ENCODE data around the gene IGSF11. TPM values are rescaled to one million over a fixed set of nuclear protein-coding genes. Genes with fewer than 3 reads are reported as not detected.
A peak's percentile ranks its signal among the peaks of the same experiment; 100 is the strongest.
"Not testable (repeated sequence)": the region's sequence is repeated elsewhere in the genome, so short reads cannot be mapped to it uniquely, and the experiment has no call there.

Gene IGSF11, protein sequence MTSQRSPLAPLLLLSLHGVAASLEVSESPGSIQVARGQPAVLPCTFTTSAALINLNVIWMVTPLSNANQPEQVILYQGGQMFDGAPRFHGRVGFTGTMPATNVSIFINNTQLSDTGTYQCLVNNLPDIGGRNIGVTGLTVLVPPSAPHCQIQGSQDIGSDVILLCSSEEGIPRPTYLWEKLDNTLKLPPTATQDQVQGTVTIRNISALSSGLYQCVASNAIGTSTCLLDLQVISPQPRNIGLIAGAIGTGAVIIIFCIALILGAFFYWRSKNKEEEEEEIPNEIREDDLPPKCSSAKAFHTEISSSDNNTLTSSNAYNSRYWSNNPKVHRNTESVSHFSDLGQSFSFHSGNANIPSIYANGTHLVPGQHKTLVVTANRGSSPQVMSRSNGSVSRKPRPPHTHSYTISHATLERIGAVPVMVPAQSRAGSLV
- total RNA-seq: not detected in 2 replicates
- long read RNA-seq: 0 reads

DNA sequence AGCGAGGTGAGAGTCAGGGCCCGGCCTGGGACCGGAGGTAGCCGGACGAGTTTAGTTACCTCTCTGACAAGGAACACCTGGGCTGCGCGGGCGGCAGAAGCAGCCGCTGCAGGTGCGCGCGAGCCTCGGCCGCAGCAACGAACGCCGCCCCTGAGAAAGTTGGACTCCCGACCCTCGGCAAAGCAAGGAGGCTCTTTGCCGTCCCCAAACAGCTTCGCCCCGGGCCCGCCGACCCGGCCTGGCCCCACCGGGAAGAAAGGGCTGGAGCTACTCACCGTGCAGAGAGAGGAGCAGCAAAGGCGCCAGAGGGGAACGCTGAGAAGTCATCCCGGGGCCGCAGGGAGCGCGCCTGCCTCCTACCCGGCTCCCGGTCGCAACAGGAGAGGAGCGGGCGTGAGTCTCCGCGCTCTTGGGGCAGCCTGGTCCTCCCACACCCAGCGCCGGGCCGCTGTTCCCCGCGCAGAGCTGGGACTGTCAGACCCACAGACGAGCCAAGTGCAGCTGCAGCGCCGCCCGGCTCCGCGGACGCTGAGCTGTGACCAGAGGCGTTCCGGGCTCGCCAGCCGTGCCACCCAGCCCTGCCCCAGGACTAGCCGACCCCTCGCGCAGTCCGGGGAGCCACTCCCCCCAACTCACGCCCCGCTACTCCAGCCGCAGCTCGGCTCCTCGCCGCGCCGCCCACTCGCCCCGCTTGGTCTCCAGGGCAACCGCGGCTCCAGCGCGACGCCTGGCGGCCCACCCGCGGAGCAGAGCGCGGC is at the start of gene IGSF11:
Gene IGSF11, minus strand, starts transcription at position 591 of the 758 bp plus-strand sequence. Its CDS starts 264 bp downstream, at position 327.
- TF ChIP-seq, protein P1, sequence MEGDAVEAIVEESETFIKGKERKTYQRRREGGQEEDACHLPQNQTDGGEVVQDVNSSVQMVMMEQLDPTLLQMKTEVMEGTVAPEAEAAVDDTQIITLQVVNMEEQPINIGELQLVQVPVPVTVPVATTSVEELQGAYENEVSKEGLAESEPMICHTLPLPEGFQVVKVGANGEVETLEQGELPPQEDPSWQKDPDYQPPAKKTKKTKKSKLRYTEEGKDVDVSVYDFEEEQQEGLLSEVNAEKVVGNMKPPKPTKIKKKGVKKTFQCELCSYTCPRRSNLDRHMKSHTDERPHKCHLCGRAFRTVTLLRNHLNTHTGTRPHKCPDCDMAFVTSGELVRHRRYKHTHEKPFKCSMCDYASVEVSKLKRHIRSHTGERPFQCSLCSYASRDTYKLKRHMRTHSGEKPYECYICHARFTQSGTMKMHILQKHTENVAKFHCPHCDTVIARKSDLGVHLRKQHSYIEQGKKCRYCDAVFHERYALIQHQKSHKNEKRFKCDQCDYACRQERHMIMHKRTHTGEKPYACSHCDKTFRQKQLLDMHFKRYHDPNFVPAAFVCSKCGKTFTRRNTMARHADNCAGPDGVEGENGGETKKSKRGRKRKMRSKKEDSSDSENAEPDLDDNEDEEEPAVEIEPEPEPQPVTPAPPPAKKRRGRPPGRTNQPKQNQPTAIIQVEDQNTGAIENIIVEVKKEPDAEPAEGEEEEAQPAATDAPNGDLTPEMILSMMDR (IDR thresholded peaks at IDR 0.05): peak; percentile 51
- Mint-ChIP-seq H3K27ac (ENCODE audit: unreplicated experiment) (no peak within 1 kb of the TSS), H3K36me3 (ENCODE audit: unreplicated experiment) (no peaks in the 10 kb centered on the region), H3K4me3 (ENCODE audit: unreplicated experiment) (peak within 1 kb of the TSS; percentile 74), H3K27me3 (ENCODE audit: unreplicated experiment) (peaks cover 62% of the 10 kb centered on the region), H3K4me1 (ENCODE audit: unreplicated experiment) (peaks cover 7% of the 10 kb centered on the region), H3K9me3 (ENCODE audit: unreplicated experiment) (no peaks in the 10 kb centered on the region)
- DNase-seq (ENCODE audit: extremely low spot score, unreplicated experiment): peak; percentile 85

DNA sequence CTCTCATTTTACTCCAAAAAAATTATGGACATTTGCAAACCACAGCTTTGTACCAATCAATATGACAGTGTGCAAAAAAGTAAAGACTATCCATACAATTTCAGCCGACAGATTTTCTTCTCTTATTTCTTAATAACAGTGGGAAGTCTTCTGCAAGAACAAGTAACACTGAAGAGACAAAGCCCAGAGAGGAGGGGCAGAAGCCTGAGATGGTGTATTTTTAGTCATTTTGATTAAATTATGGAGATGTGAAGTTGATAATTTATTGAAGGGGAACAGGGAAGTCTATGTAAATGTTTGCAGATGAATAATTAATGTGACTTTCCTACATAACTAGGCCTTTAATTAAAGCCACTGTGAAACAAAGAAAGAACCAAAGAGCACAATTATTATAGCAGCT is 45.7 kb upstream of the IGSF11 start:
- no peak overlapping the region for H3K27ac Mint-ChIP-seq (ENCODE audit: unreplicated experiment)
- TF ChIP-seq, protein P1 (IDR thresholded peaks at IDR 0.05): no peak
- no peaks in the 10 kb centered on the region for H3K9me3 Mint-ChIP-seq (ENCODE audit: unreplicated experiment)
- H3K4me3 Mint-ChIP-seq (ENCODE audit: unreplicated experiment): no peak overlapping the region
- H3K27me3 Mint-ChIP-seq (ENCODE audit: unreplicated experiment): peaks cover 9% of the 10 kb centered on the region
- H3K4me1 Mint-ChIP-seq (ENCODE audit: unreplicated experiment): no peaks in the 10 kb centered on the region
- DNase-seq (ENCODE audit: extremely low spot score, unreplicated experiment): no peak
- no peaks in the 10 kb centered on the region for H3K36me3 Mint-ChIP-seq (ENCODE audit: unreplicated experiment)

DNA sequence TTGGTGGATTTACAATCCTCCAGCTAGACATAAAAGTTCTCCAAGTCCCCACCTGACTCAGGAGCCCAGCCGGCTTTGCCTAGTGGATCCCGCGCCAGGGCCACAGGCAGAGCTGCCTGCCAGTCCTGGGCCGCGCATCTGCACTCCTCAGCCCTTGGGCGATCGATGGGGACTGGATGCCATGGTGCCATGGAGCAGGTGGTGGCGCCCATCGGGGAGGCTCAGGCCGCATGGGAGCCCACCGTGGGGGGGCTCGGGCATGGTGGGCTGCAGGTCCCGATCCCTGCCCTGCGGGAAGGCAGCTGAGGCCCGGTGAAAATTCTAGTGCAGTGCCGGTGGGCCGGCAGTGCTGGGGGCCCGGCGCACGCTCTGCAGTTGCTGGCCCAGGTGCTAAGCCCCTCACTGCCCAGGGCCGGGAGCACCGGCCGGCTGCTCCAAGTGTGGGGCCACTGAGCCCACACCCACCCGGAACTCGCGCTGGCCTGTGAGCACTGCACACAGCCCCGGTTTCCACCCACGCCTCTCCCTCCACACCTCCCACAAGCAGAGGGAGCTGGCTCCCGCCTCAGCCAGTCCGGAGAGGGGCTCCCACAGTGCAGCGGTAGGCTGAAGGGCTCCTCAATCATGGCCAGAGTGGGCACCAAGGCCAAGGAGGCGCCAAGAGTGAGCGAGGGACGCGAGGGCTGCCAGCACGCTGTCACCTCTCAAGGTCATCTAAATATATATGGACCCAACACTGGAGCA is 38.8 kb upstream of the IGSF11 start:
- H3K27me3 Mint-ChIP-seq (ENCODE audit: unreplicated experiment): peaks cover 3% of the 10 kb centered on the region
- peak; percentile 82 for DNase-seq (ENCODE audit: extremely low spot score, unreplicated experiment)
- H3K4me1 Mint-ChIP-seq (ENCODE audit: unreplicated experiment): no peaks in the 10 kb centered on the region
- TF ChIP-seq, protein P1 (IDR thresholded peaks at IDR 0.05): no peak
- peaks cover 12% of the 10 kb centered on the region for H3K9me3 Mint-ChIP-seq (ENCODE audit: unreplicated experiment)
- no peak overlapping the region for H3K27ac Mint-ChIP-seq (ENCODE audit: unreplicated experiment)
- no peaks in the 10 kb centered on the region for H3K36me3 Mint-ChIP-seq (ENCODE audit: unreplicated experiment)
- no peak overlapping the region for H3K4me3 Mint-ChIP-seq (ENCODE audit: unreplicated experiment)

DNA sequence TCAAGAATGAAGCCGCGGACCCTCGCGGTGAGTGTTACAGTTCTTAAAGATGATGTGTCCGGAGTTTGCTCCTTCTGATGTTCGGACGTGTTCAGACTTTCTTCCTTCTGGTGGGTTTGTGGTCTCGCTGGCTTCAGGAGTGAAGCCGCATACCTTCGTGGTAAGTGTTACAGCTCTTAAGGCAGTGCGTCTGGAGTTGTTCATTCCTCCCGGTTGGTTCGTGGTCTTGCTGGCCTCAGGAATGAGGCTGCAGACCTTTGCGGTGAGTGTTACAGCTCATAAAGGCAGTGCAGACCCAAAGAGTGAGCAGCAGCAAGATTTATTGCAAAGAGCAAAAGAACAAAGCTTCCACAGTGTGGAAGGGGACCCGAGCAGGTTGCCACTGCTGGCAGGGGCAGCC is 37.8 kb upstream of the IGSF11 start:
- H3K36me3 Mint-ChIP-seq (ENCODE audit: unreplicated experiment); DNase-seq (ENCODE audit: extremely low spot score, unreplicated experiment); H3K27me3 Mint-ChIP-seq (ENCODE audit: unreplicated experiment); H3K4me3 Mint-ChIP-seq (ENCODE audit: unreplicated experiment); H3K4me1 Mint-ChIP-seq (ENCODE audit: unreplicated experiment); H3K27ac Mint-ChIP-seq (ENCODE audit: unreplicated experiment): not testable (repeated sequence)
- H3K9me3 Mint-ChIP-seq (ENCODE audit: unreplicated experiment): peaks cover 12% of the 10 kb centered on the region

DNA sequence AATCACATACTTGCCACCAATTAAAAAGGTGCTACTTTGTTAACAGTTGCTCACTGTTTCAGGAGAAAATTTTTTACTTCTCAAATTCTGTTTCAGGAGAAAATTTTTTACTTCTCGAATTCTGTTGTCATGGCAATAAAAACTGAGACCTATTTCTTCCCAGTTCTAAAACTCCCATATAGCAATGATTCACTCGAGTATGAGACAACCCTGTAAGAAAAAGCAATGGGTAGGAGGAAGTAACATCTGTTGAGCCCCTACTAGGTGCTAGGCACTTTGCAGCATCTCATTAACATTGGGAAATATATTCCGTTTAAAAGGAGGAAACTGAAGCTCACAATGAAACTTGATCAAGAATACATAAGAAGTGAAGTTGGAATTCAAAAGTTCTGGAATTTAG is 35.1 kb upstream of the IGSF11 start:
- Mint-ChIP-seq H3K4me3 (ENCODE audit: unreplicated experiment) (no peak overlapping the region), H3K9me3 (ENCODE audit: unreplicated experiment) (peaks cover 7% of the 10 kb centered on the region), H3K27ac (ENCODE audit: unreplicated experiment) (no peak overlapping the region), H3K36me3 (ENCODE audit: unreplicated experiment) (no peaks in the 10 kb centered on the region), H3K4me1 (ENCODE audit: unreplicated experiment) (no peaks in the 10 kb centered on the region), H3K27me3 (ENCODE audit: unreplicated experiment) (peaks cover 3% of the 10 kb centered on the region)
- no peak for DNase-seq (ENCODE audit: extremely low spot score, unreplicated experiment)
- TF ChIP-seq, protein P1 (IDR thresholded peaks at IDR 0.05): no peak

Data from osteocyte (in vitro differentiated cells).